ENCODE measurements around the gene ASTN2.
"Not testable (repeated sequence)": the region's sequence is repeated elsewhere in the genome, so short reads cannot be mapped to it uniquely, and the experiment has no call there.

The ASTN2 gene

GRCh38 chr9:116717150-116717549 is 697.7 kb downstream of the ASTN2 start:
- no peak for DNase-seq

GRCh38 chr9:116716438-116716837 is 698.4 kb downstream of the ASTN2 start:
- DNase-seq: no peak

GRCh38 chr9:116715751-116716150 is 699.1 kb downstream of the ASTN2 start:
- no peak for DNase-seq

- DNase-seq: no peak
Observed at GRCh38 chr9:116713271-116713670, 701.6 kb downstream of the ASTN2 start.

- no peak for DNase-seq
Observed at GRCh38 chr9:116712781-116713180, 702.1 kb downstream of the ASTN2 start.

- DNase-seq: no peak
Observed at GRCh38 chr9:116706310-116707290, 708.3 kb downstream of the ASTN2 start.

GRCh38 chr9:116705531-116705930 is 709.3 kb downstream of the ASTN2 start:
- DNase-seq: no peak

GRCh38 chr9:116704470-116704869 is 710.4 kb downstream of the ASTN2 start:
- no peak for DNase-seq

GRCh38 chr9:116703634-116704033 is 711.2 kb downstream of the ASTN2 start:
- no peak for DNase-seq

- no peak for DNase-seq
Observed at GRCh38 chr9:116701940-116702642, 712.8 kb downstream of the ASTN2 start.

- DNase-seq: no peak
Observed at GRCh38 chr9:116700882-116701865, 713.7 kb downstream of the ASTN2 start.

GRCh38 chr9:116700279-116700678 is 714.6 kb downstream of the ASTN2 start:
- no peak for DNase-seq

- DNase-seq: no peak
Observed at GRCh38 chr9:116697887-116698286, 717.0 kb downstream of the ASTN2 start.

GRCh38 chr9:116697362-116697761 is 717.5 kb downstream of the ASTN2 start:
- DNase-seq: no peak

- no peak for DNase-seq
Observed at GRCh38 chr9:116695438-116695837, 719.4 kb downstream of the ASTN2 start.

GRCh38 chr9:116694785-116695291 is 720.0 kb downstream of the ASTN2 start:
- DNase-seq: no peak

GRCh38 chr9:116693233-116693731 is 721.6 kb downstream of the ASTN2 start:
- DNase-seq: no peak

GRCh38 chr9:116692616-116693015 is 722.2 kb downstream of the ASTN2 start:
- DNase-seq: no peak

- no peak for DNase-seq
Observed at GRCh38 chr9:116691607-116692006, 723.2 kb downstream of the ASTN2 start.

- not testable (repeated sequence) for DNase-seq
Observed at GRCh38 chr9:116690805-116691204, 724.1 kb downstream of the ASTN2 start.

GRCh38 chr9:116689486-116690032 is 725.3 kb downstream of the ASTN2 start:
- no peak for DNase-seq
